NK-92 (cell line): Measurements from ENCODE around the gene ING5.

Source experiments
- DNase-seq: peaks from one replicate; lab custom pipeline; 2025; ENCODE audit not compliant: unreplicated experiment; lab: John Stamatoyannopoulos, UW

ING5 gene

DNA sequence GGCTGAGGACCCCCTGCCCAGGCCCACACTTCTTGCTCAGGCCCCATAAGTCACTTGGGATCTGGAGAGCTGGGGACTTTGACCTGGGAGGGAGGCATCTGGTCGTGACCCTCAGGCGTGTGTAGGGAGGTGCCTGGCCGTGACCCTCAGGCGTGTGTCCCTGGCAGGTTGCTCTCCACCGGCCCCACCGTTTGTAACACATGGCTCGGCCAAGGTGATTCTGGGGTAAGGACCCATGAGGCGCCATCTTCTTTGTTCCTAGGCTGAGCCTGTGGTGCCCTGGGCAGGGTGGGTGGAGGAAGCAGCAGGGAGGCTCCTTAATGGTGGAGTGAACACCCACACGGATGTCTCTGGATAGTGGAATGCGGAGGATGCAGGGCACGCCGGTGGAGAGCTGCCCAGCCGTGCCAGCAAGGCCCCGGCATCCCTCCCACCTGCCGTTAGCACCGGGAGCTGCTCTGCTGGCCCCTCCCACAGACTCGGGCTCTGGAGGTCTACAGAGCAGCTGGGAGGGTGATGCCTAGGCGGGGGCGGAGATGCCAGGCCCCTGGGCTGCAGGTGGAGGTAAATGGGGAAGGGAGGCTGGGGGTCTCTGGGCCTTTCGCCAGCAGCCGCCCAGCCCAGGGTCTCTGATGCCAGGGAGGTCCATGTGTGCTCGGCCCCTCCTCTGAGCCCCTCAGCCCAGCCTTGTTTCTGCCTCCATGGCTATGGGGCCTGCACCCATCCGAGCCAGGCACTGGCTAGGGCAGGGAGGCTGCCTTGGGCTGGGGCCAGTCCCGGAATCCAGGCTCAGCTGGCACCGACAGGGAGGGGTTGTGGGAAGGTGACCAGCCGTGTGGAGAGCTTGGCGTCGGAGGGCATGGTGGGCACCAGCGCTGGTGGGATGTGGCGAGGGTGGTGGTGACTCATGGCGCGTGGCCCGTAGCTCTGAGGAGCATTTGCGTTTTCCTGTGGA is 73.7 kb downstream of the ING5 start:
- no peak for DNase-seq

DNA sequence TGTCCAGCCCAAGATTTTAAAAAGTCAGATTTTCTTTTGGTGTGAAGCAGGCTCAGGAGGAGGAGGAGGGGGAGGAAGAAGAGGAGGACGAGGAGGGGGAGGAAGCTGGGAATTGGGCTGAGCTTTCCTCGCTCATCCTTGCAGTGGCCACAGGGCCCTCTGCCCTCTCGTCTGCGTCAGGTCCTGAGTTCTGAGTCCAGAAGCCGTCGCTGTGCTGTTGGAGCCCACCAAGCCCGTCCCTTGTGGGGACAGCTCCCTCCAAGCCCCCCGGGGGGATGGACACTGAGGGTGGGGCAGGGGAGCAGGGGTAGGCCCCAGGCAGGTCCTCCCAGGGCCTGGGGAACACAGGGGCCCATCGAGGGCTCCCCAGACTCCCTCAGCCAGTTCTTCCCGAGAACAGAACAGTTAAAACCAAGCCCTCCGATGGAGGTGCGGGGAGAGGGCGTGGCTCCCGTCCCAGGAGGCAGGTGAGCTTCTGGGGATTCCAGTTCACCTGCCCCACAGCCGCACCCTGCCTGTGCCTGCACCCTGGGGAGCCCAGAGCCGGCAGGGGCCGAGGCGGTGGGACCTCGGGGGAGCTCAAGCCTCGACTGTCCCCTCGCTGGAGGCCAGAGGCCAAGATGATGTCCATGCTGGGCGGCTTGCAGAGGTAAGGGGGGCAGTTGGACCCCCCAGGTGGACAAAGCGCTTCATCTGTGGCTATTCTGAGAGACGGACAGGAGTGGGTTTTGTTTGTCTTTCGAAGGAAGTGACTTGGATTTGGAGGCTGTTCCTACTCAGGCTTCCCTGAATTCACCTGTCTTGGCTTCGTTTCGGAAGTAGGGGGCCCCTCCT is 74.7 kb downstream of the ING5 start, which contains the start of gene GAL3ST2:
Gene GAL3ST2 (plus strand): TSS at position 487 of the 834 bp plus-strand sequence. CDS start 134 bp downstream, at position 621.
- DNase-seq: no peak

DNA sequence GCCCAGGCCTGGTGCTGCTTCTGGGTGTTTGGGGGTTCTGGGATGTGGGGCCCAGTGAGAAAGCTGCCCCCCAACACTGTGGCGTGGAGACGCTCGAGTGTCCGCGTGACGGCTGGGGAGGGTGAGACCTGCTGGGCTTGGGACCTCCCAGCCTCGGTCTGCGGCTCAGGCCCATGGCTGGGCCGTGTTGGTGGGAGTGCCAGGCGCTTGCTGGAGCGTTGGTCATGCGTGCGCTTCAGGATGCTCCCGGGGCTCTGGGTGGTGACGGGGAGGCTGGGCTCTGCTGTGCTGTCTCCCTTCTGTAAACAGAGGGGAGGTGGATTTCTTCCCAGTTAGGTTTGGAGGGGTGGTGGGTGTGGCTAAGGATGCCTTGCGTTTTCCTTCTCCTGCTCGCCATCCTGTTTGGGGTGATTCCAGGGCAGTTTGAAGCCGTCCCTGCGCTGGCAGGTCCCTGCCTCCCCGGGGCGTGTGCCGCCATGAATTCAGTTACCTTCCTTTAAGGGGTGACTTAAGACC is 75.4 kb downstream of the ING5 start:
- no peak for DNase-seq

DNA sequence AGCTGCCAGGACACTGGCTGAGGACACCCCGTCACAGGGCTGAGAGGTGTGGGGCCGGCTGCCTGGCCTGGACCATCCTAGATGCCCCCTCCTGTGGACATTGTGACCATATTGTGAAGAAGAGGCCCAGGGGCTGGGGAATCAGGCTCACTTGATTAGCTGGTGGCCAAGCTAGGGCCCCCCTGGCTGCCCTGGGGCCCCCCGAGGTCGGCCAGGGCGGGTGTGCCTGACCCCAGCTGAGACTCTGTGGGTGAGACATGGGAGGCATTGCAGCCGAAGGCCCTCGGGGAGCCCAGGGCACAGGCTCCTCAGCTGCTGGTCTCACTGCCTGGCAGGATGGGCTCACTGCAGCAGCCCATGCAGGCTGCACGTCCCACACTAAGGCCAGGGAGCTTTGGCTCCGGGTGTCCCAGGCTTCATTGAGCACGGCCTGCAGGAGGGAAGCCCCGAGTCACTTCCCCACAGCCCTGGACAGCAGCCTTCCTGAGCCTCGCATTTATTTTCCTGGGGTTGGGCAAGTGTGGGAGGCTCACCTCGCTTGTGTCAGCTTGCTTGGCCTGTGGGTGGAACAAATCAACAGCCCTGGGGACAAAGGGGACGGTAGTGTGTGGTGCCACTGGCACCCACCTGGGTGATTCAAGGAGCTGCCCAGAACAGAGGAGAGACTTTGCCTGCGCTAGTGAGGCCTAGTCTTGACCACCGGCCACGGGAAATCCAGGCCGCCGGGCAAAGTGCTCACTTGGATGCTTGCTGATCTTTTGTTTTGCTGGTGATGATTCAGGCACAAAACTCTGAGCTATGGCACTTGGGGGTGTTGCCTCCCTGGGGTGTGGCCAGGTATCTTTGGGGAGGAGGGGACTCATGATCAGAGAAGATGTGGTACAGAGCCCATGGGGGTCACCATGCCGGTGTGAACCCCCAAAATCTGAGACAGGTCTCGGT is 76.1 kb downstream of the ING5 start:
- no peak for DNase-seq
